Mesenchymal stem cell (in vitro differentiated cells and primary cell): Measurements from ENCODE around the gene GNPNAT1.

Experiments
- DNase-seq: peaks from one replicate; pipeline ENCODE4 v3.0.0-alpha.2; 2013
- H2AFZ ChIP-seq: one replicate; pipeline ENCODE4 v1.6.1; 2013; ENCODE audit warnings: low read depth, mild to moderate bottlenecking, control low read depth, inconsistent platforms, low read length, moderate library complexity
- H2AK5ac ChIP-seq: 2 replicates; pipeline ENCODE4 v1.6.1; 2013; ENCODE audit warnings: low read length, moderate library complexity, mild to moderate bottlenecking, inconsistent platforms; ENCODE audit not compliant: severe bottlenecking
- H2BK120ac ChIP-seq: one replicate; pipeline ENCODE4 v1.6.1; 2013; ENCODE audit warnings: low read depth, mild to moderate bottlenecking, inconsistent platforms, low read length, moderate library complexity
- H2BK12ac ChIP-seq, 2 experiments: one replicate each; pipeline ENCODE4 v1.6.1; 2013; ENCODE audit warnings: inconsistent platforms in 2 of 2, low read length in 2 of 2, mild to moderate bottlenecking in 2 of 2, moderate library complexity in 2 of 2, control low read depth in 1 of 2
- H2BK15ac ChIP-seq: one replicate; pipeline ENCODE4 v1.6.1; 2013; ENCODE audit warnings: mild to moderate bottlenecking, low read depth, inconsistent platforms; ENCODE audit not compliant: poor library complexity, severe bottlenecking
- H2BK5ac ChIP-seq: 2 replicates; pipeline ENCODE4 v1.6.1; 2013; ENCODE audit warnings: low read depth, mild to moderate bottlenecking, low read length, control low read depth, inconsistent platforms; ENCODE audit not compliant: poor library complexity, severe bottlenecking
- H3K14ac ChIP-seq, 2 experiments: one replicate each; pipeline ENCODE4 v1.6.1; 2013; ENCODE audit warnings: inconsistent platforms in 2 of 2, low read length in 2 of 2, control low read depth in 1 of 2, mild to moderate bottlenecking in 1 of 2, moderate library complexity in 1 of 2
- H3K18ac ChIP-seq, 2 experiments: one replicate each; pipeline ENCODE4 v1.6.1; 2013; ENCODE audit warnings: inconsistent platforms in 2 of 2, low read length in 2 of 2, control low read depth in 1 of 2, low read depth in 1 of 2, mild to moderate bottlenecking in 1 of 2
- H3K23ac ChIP-seq, 2 experiments: one replicate each; pipeline ENCODE4 v1.6.1; 2013; ENCODE audit warnings: inconsistent platforms in 2 of 2, low read length in 2 of 2, mild to moderate bottlenecking in 2 of 2, moderate library complexity in 2 of 2, control low read depth in 1 of 2
- H3K27ac ChIP-seq: 2 replicates; pipeline ENCODE4 v1.5.1; 2013; ENCODE audit warnings: mild to moderate bottlenecking, moderate library complexity, low read length, control low read depth, inconsistent platforms; ENCODE audit not compliant: poor library complexity, severe bottlenecking
- H3K27me3 ChIP-seq, 2 experiments: 2 replicates each; pipeline versions ENCODE4 v1.6.1 to v1.7.0; 2013; ENCODE audit warnings: low read length in 2 of 2, mild to moderate bottlenecking in 2 of 2, moderate library complexity in 2 of 2, control low read depth in 1 of 2, inconsistent platforms in 1 of 2; ENCODE audit not compliant: control insufficient read depth in 1 of 2, insufficient read depth in 1 of 2
- H3K36me3 ChIP-seq, 2 experiments: 2 replicates each; pipeline versions ENCODE4 v1.6.1 to v1.7.0; 2013; ENCODE audit warnings: low read length in 2 of 2, control low read depth in 1 of 2, inconsistent platforms in 1 of 2, low read depth in 1 of 2, mild to moderate bottlenecking in 1 of 2; ENCODE audit not compliant: insufficient read depth in 2 of 2, control insufficient read depth in 1 of 2
- H3K4ac ChIP-seq, 2 experiments: one replicate each; pipeline ENCODE4 v1.6.1; 2013; ENCODE audit warnings: inconsistent platforms in 2 of 2, low read length in 2 of 2, mild to moderate bottlenecking in 2 of 2, moderate library complexity in 2 of 2, control low read depth in 1 of 2, low read depth in 1 of 2
- H3K4me1 ChIP-seq: 2 replicates; pipeline ENCODE4 v1.6.1; 2013; ENCODE audit warnings: low read depth, low read length, control low read depth; ENCODE audit not compliant: control insufficient read depth, insufficient read depth
- H3K4me2 ChIP-seq: 2 replicates; pipeline ENCODE4 v1.6.1; 2013; ENCODE audit warnings: low read length, mild to moderate bottlenecking, inconsistent platforms; ENCODE audit not compliant: poor library complexity, severe bottlenecking
- H3K4me3 ChIP-seq, 2 experiments: 2 replicates each; pipeline versions ENCODE4 v1.5.1 to v1.7.0; 2013; ENCODE audit warnings: low read length in 2 of 2, mild to moderate bottlenecking in 2 of 2, control low read depth in 1 of 2, low read depth in 1 of 2; ENCODE audit not compliant: insufficient read depth in 1 of 2
- H3K79me1 ChIP-seq: replicated peaks from 2 replicates; pipeline ENCODE4 v1.6.1; 2013; ENCODE audit warnings: mild to moderate bottlenecking, control low read depth, low read length, inconsistent platforms; ENCODE audit not compliant: poor library complexity, severe bottlenecking
- H3K9ac ChIP-seq: 2 replicates; pipeline ENCODE4 v1.7.0; 2013; ENCODE audit warnings: mild to moderate bottlenecking, low read length, moderate library complexity
- H3K9me3 ChIP-seq: 2 replicates; pipeline ENCODE4 v1.7.0; 2013; ENCODE audit warnings: mild to moderate bottlenecking, low read length; ENCODE audit not compliant: control insufficient read depth
- H4K8ac ChIP-seq: one replicate; pipeline ENCODE4 v1.6.1; 2013; ENCODE audit warnings: inconsistent platforms, mild to moderate bottlenecking, low read length, moderate library complexity
- H4K91ac ChIP-seq: one replicate; pipeline ENCODE4 v1.6.1; 2013; ENCODE audit warnings: mild to moderate bottlenecking, low read length, inconsistent platforms
- WGBS: methylation state at CpG from one replicate; pipeline ENCODE4 v1.1.7; 2013; ENCODE audit warnings: mixed read lengths; 5-methylcytosine and 5-hydroxymethylcytosine counted together

The GNPNAT1 gene

DNA sequence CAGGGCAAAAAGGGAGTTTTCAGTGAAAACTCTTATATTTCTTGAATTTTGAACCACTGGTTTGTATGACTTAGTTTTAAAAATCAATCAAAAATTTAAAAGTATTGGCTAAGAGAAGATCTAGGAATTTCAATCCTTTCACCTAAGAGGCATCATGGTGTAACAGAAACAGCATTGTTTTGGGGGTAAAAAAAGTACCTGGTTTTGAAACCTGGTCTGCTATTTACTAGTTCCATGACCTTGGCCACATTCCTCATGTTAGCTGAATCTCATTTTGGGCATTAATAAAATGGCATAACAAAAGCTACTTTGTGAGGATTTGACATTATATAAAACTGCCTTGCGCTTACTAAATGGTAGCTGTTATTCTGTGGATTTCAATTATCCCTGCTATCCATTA lies 16.7 kb upstream of the GNPNAT1 start:
- no peak overlapping the region for H2BK12ac ChIP-seq
- no peak overlapping the region for H3K9ac ChIP-seq
- H3K27ac ChIP-seq: no peak overlapping the region
- no peak for DNase-seq
- no peak overlapping the region for H2BK5ac ChIP-seq
- no peak overlapping the region for H3K18ac ChIP-seq
- no peaks in the 10 kb centered on the region for H3K9me3 ChIP-seq
- H3K4me1 ChIP-seq: no peaks in the 10 kb centered on the region
- no peaks in the 10 kb centered on the region for H3K79me1 ChIP-seq
- H3K4me2 ChIP-seq: no peak overlapping the region
- H3K4ac ChIP-seq: no peak overlapping the region
- no peaks in the 10 kb centered on the region for H3K27me3 ChIP-seq
- no peak overlapping the region for H4K8ac ChIP-seq
- no peak overlapping the region for H3K23ac ChIP-seq
- H4K91ac ChIP-seq: no peak overlapping the region
- H3K4me3 ChIP-seq: no peak overlapping the region
- H3K36me3 ChIP-seq: no peaks in the 10 kb centered on the region
- no peak overlapping the region for H2AK5ac ChIP-seq
- H3K14ac ChIP-seq: no peak overlapping the region
- no peak overlapping the region for H2BK15ac ChIP-seq
- H2AFZ ChIP-seq: no peak overlapping the region
- no CpG with 5 or more reads among the region's 1 CpG for WGBS
- no peak overlapping the region for H2BK120ac ChIP-seq

- Histone ChIP-seq H3K9me3 (no peaks in the 10 kb centered on the region), H4K8ac (no peak overlapping the region), H3K27me3 (no peaks in the 10 kb centered on the region), H3K36me3 (no peaks in the 10 kb centered on the region), H3K79me1 (no peaks in the 10 kb centered on the region), H2AFZ (no peak overlapping the region), H2BK12ac (no peak overlapping the region), H3K4me1 (no peaks in the 10 kb centered on the region), H3K4me3 (no peak overlapping the region), H4K91ac (no peak overlapping the region), H2BK120ac (no peak overlapping the region), H2AK5ac (no peak overlapping the region), H3K9ac (no peak overlapping the region), H3K4ac (no peak overlapping the region), H2BK15ac (no peak overlapping the region), H3K18ac (no peak overlapping the region), H3K23ac (no peak overlapping the region), H3K27ac (no peak overlapping the region), H3K4me2 (no peak overlapping the region), H2BK5ac (no peak overlapping the region), H3K14ac (no peak overlapping the region)
- 92% methylated on average over 3 of the region's 4 CpGs for WGBS
- no peak for DNase-seq
These were observed 14.7 kb upstream of the GNPNAT1 start for GRCh38 chr14:52806115-52806514.

DNA sequence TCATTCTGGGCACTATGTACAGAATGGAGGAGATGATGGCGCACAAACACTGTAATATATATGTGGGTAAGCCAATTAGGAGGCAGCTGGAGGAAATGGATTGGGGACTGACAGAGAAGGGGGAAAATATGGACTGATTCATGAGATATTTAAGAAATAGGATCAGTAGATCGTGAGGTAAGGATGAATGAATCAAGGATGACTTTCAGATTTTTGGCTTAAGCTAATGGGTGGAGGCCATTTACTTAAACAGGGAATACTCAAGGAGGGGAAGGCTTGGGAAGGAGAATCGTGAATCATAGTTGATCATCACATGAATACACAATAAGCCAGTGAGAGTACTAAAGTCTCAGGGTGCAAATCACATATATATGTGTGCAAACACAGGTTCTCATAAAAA lies 11.2 kb upstream of the GNPNAT1 start:
- H3K27ac ChIP-seq: no peak overlapping the region
- no peaks in the 10 kb centered on the region for H3K36me3 ChIP-seq
- DNase-seq: peak; percentile 22
- H3K4ac ChIP-seq: no peak overlapping the region
- no peak overlapping the region for H2AFZ ChIP-seq
- H3K79me1 ChIP-seq: no peaks in the 10 kb centered on the region
- no peak overlapping the region for H2BK15ac ChIP-seq
- peak overlapping the region; percentile 85 for H3K9ac ChIP-seq
- peak overlapping the region in 1 of 2 experiments; percentile 17 for H3K4me3 ChIP-seq
- no peak overlapping the region for H3K4me2 ChIP-seq
- H2BK12ac ChIP-seq: no peak overlapping the region
- H3K18ac ChIP-seq: no peak overlapping the region
- no peak overlapping the region for H3K14ac ChIP-seq
- H3K9me3 ChIP-seq: no peaks in the 10 kb centered on the region
- no peak overlapping the region for H4K91ac ChIP-seq
- no peak overlapping the region for H2BK120ac ChIP-seq
- no peaks in the 10 kb centered on the region for H3K4me1 ChIP-seq
- no peaks in the 10 kb centered on the region for H3K27me3 ChIP-seq
- H2BK5ac ChIP-seq: no peak overlapping the region
- 76% methylated on average over 2 of the region's 3 CpGs for WGBS
- H3K23ac ChIP-seq: no peak overlapping the region
- H2AK5ac ChIP-seq: no peak overlapping the region
- no peak overlapping the region for H4K8ac ChIP-seq

GRCh38 chr14:52801014-52801712 lies 9.8 kb upstream of the GNPNAT1 start:
- Histone ChIP-seq H2BK120ac (no peak overlapping the region), H3K9me3 (no peaks in the 10 kb centered on the region), H3K14ac (no peak overlapping the region), H4K8ac (no peak overlapping the region), H2AK5ac (no peak overlapping the region), H3K23ac (no peak overlapping the region), H3K79me1 (no peaks in the 10 kb centered on the region), H3K9ac (peak overlapping the region; percentile 85), H3K36me3 (no peaks in the 10 kb centered on the region), H2BK5ac (no peak overlapping the region), H3K27ac (peak overlapping the region; percentile 37), H2BK15ac (no peak overlapping the region), H3K4me3 (peak overlapping the region in 1 of 2 experiments; percentile 52), H2BK12ac (no peak overlapping the region), H2AFZ (no peak overlapping the region), H3K4me1 (no peaks in the 10 kb centered on the region), H4K91ac (no peak overlapping the region), H3K27me3 (no peaks in the 10 kb centered on the region), H3K18ac (no peak overlapping the region), H3K4me2 (no peak overlapping the region), H3K4ac (no peak overlapping the region)
- DNase-seq: peak; percentile 97
- 100% methylated on average over 1 of the region's 5 CpGs for WGBS
